Measurements from ENCODE around the gene VKORC1L1.
"Not testable (repeated sequence)": the region's sequence is repeated elsewhere in the genome, so short reads cannot be mapped to it uniquely, and the experiment has no call there.

The VKORC1L1 gene

GRCh38 chr7:65979583-65980477, 107.0 kb downstream of the VKORC1L1 start:
- no peak for DNase-seq

DNA sequence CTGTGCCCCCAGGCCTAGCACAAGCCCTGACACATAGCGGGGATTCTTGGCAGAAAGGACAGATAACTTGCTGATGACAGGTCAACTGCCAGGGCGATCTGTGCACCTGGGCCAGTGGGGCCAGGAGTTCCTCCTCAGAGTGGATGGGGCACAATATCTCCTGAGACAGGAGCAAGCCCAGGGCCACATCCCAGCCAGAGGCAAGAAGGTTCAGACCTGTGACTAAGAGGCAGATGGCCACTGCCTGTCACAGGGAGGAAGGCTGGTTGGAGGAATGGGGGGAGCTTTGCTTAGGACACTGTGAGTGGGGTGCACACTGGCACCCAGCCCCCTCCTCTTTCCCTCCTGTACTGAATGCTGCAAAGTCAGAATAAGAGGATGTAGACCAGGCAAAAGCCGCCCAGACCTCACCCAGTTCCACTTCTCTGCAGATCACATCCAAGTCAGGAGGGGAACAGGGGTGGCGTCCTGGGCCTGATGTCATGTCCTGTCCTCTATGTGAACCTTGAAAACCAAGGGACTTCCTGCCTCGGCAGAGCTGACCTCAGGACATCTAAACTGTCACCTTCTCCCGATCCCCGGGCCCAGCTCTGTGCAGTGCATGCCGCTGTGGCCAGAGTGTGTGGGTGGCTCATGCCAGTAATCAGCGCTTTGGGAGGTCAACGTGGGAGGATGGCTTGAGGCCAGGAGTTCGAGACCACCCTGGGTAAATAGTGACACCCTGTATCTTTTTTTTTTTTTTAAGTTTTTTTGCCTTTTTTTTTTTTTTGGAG, 107.8 kb downstream of the VKORC1L1 start:
- no peak for DNase-seq

DNA sequence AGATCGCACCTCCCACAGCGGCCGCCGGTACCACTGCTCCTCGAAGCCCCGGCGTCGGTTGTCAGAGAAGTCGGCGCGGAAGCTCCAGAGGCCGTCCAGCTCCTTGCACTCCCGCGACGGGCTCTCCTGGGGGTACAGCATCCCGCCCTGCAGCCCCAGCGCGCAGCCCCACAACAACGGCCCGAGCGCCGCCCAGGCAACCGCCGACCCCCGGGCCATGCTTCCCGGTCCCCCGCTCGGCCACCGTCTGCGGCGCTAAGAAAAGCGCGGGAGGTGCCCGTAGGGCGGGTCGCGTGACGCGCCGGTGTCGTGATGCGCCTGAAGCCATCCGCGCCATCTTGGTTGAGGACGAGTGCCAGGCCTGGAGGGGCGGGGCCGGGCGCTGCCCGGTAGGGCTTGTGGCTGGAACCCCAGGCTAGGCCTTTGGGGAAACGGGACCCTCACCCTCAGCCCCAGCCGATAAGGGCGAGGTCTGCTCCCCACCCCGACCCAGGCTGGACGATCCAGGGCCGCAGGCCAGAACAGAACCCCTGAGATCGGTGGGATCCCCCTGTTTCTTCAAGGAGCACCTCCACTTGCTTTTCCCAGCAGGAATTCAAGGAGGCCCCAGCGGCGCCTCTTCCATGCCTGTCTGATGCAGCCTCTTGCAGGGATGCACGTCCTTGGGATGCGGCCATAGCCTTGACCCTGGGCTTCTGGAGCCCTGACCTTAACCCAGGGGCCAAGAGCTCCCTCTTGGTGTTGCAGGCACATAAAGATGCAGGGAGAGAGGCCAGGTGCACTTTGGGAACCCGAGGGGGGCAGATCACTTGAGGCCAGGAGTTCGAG, 109.3 kb downstream of the VKORC1L1 start, which contains the start of gene GUSB:
Gene GUSB (minus strand): TSS at position 249 of the 828 bp plus-strand sequence. CDS start 30 bp downstream, at position 219.
- DNase-seq = peak; percentile 65

DNA sequence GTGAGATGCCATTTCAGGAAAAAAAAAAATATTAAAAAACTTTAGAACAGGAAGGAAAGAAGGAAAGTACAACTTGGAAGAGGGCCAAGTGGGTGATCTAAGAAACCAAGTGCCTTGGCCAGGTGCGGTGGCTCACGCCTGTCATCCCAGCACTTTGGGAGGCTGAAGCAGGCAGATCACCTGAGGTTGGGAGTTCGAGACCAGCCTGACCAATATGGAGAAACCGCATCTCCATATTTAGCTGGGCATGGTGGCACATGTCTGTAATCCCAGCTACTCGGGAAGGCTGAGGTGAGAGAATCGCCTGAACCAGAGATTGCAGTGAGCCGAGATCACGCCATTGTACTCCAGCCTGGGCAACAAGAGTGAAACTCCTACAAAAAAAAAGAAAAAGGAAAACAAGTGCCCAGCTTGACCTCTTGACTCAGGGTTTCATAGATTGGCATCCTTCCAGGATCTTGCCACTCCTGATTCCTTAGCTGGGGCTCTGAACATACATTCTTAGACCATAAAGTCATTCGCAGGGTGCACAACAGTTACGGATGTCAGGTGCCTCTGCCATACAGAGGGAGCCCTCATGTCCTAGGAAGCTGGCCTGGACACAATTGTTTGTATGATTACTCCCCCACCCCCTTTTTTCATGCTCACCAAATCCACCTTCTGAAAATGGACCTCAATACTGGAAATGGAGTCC, 111.2 kb downstream of the VKORC1L1 start:
- peak; percentile 43 for DNase-seq

GRCh38 chr7:65988084-65988483, 115.2 kb downstream of the VKORC1L1 start:
- DNase-seq = no peak

- DNase-seq = not testable (repeated sequence)
These were observed 115.6 kb downstream of the VKORC1L1 start for GRCh38 chr7:65988503-65988902.

DNA sequence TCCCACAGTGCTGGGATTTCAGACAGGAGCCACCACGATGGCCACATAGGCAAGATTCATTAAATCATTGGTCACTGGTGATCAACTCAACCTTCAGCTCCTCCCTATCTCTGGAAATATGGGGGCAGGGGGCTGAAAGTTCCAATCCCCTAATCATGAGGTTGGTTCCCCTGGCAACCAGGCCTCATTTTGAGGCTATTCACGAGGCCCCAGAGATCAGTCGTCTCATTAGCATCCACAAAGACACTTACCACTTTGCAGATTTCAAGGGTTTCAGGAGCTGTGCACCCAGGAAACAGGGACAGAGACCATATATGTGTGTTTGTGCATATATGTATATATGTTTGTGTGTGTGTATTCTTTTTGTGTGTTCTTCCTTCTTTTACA, 116.8 kb downstream of the VKORC1L1 start:
- DNase-seq = no peak

GRCh38 chr7:65991829-65992228, 119.0 kb downstream of the VKORC1L1 start:
- DNase-seq = not testable (repeated sequence)

DNA sequence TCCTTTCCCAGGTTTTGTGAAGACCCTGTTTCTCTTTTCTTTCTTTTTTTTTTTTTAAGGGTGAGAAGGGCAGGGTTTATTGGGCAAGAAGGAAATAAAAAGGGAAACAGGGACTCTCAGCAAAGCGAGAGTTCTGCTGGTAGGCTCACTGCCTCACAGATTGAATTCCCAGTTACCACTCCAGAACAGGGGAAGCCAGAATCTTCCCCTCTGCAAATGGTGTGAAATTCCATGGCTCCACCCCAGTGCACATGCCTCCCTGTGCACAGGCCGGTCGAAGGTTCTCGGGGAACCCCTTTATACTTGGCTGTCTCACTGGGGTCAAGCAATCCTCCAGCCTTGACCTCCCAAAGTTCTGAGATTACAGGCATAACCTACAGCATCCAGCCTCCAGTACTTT, 119.7 kb downstream of the VKORC1L1 start:
- DNase-seq = no peak

- DNase-seq = not testable (repeated sequence)
These were observed 122.1 kb downstream of the VKORC1L1 start for GRCh38 chr7:65994984-65995383.

DNA sequence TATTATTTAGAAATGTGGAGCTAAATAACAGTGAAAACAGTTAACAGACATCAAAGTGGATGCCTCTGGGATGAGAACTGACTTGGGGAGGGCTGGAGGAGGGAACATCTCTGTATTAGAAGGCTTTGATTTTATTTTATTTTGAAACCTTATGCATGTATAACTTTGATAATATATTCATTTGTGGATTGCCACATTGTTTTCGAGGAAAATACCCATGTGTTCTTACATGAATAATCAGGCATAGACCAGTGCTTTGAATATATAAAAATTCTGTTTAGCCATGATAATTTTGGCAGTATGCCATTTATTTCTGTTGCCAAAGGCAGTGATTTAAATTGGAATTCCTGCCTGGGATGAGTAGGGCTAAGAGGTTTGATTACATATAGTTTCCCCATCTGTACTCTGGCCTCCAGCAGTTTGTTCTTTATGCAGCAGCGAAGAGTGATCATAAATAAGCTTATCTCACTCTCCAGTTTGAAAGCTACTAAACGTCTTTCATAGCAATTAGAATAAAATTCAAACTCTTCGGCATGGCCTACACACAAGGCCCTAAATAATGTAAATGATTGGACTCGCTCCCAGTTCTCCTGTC, 128.0 kb downstream of the VKORC1L1 start:
- not testable (repeated sequence) for DNase-seq

DNA sequence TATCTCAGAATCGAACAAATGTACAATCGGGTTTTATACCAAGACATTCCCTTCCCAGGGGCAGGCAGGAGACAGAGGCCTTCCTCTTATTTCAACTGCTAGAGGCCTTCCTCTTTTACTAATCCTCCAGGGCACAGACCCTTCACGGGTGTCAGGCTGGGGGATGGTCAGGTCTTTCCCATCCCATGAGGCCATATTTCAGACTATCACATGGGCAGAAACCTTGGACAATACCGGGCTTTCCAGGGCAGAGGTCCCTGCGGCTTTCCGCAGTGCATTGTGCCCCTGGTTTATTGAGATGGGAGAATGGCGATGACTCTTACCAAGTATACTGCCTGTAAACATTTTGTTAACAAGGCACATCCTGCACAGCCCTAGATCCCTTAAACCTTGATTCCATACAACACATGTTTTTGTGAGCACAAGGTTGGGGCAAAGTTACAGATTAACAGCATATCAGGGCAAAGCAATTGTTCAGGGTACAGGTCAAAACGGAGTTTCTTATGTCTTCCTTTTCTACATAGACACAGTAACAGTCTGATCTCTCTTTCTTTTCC, 132.3 kb downstream of the VKORC1L1 start:
- DNase-seq = not testable (repeated sequence)

GRCh38 chr7:66007232-66007631, 134.4 kb downstream of the VKORC1L1 start:
- no peak for DNase-seq

All from kidney glomerular epithelial cell (primary cell).